H1 (cell line): ENCODE results near the gene MED17. TPM values are rescaled to one million over a fixed set of nuclear protein-coding genes. Genes with fewer than 3 reads are reported as not detected.

ENCODE experiments used
- CTCF ChIA-PET: fragments of 300-600 bp; sonication (Branson Sonifier 250); formaldehyde crosslinking; loops from one replicate; lab custom pipeline; 2021; ENCODE audit not compliant: partially characterized antibody; lab: Charles Lee
- POLR2A ChIA-PET: fragments of 300-600 bp; sonication (Branson Sonifier 250); formaldehyde crosslinking; loops from one replicate; lab custom pipeline; 2021; ENCODE audit warnings: inconsistent platforms; ENCODE audit not compliant: partially characterized antibody; lab: Charles Lee
- DNase-seq, 2 experiments: peaks; one replicate each; pipeline versions ENCODE4 v3.0.0 to v3.0.0-alpha.2; 2010 to 2022; ENCODE audit warnings: low spot score in 2 of 2, low read depth in 1 of 2, mixed read lengths in 1 of 2
- FAIRE-seq: peaks from 2 replicates; lab custom pipeline; 2011; peaks lifted over from hg19 to GRCh38; lab: Jason Lieb, UNC
- H2AFZ ChIP-seq: 2 replicates; pipeline ENCODE4 v1.8.1; 2012; ENCODE audit warnings: low read length, inconsistent platforms
- H2AK5ac ChIP-seq: 2 replicates; pipeline ENCODE4 v1.6.1; 2013; ENCODE audit warnings: low read depth, low read length
- H2BK120ac ChIP-seq: replicated peaks from 2 replicates; pipeline ENCODE3; 2013; ENCODE audit warnings: low read depth, low read length, inconsistent platforms
- H2BK12ac ChIP-seq: 2 replicates; pipeline ENCODE4 v1.6.1; 2013; ENCODE audit warnings: low read depth, low read length
- H2BK15ac ChIP-seq: 2 replicates; pipeline ENCODE4 v1.6.1; 2013; ENCODE audit warnings: low read length
- H2BK20ac ChIP-seq: 2 replicates; pipeline ENCODE4 v1.6.1; 2013; ENCODE audit warnings: low read length
- H2BK5ac ChIP-seq: 2 replicates; pipeline ENCODE4 v1.6.1; 2013; ENCODE audit warnings: low read depth, low read length
- H3K14ac ChIP-seq: 2 replicates; pipeline ENCODE4 v1.6.1; 2013; ENCODE audit warnings: inconsistent platforms; ENCODE audit not compliant: insufficient read length
- H3K18ac ChIP-seq: 2 replicates; pipeline ENCODE4 v1.6.1; 2013; ENCODE audit warnings: low read length; ENCODE audit errors: extremely low read depth
- H3K23ac ChIP-seq: 2 replicates; pipeline ENCODE4 v1.6.1; 2013; ENCODE audit warnings: inconsistent platforms; ENCODE audit not compliant: insufficient read length
- H3K23me2 ChIP-seq: 2 replicates; pipeline ENCODE4 v1.6.1; 2013; ENCODE audit warnings: low read depth, low read length
- H3K27ac ChIP-seq: 2 replicates; pipeline ENCODE4 v1.6.1; 2011; ENCODE audit warnings: low read depth, low read length, inconsistent platforms
- H3K27me3 ChIP-seq, 4 experiments: replicated peaks in 1 of 4; 1 replicate in 1 of 4; 2 replicates in 3 of 4; pipeline versions ENCODE4 v1.6.1 to v1.8.1; 2011 to 2013; ENCODE audit warnings: low read length in 3 of 4, mild to moderate bottlenecking in 3 of 4, inconsistent platforms in 2 of 4, mixed read lengths in 2 of 4, moderate library complexity in 1 of 4; ENCODE audit not compliant: control insufficient read depth in 3 of 4, insufficient read depth in 3 of 4; ENCODE audit errors: extremely low read depth in 1 of 4
- H3K36me3 ChIP-seq, 4 experiments: 2 replicates each; pipeline versions ENCODE4 v1.6.1 to v1.8.1; 2011 to 2013; ENCODE audit warnings: mild to moderate bottlenecking in 4 of 4, low read length in 3 of 4, moderate library complexity in 2 of 4, control low read depth in 1 of 4, inconsistent platforms in 1 of 4; ENCODE audit not compliant: insufficient read depth in 4 of 4, control insufficient read depth in 2 of 4
- H3K4ac ChIP-seq: replicated peaks from 2 replicates; pipeline ENCODE3; 2013; ENCODE audit warnings: low read length, low read depth, mixed read lengths, inconsistent platforms; ENCODE audit not compliant: insufficient read length
- H3K4me1 ChIP-seq, 4 experiments: replicated peaks in 1 of 4; 1 replicate in 1 of 4; 2 replicates in 3 of 4; pipeline versions ENCODE4 v1.6.1 to v1.8.1; 2011 to 2013; ENCODE audit warnings: low read length in 3 of 4, inconsistent platforms in 2 of 4, mixed read lengths in 1 of 4; ENCODE audit not compliant: insufficient read depth in 4 of 4, control insufficient read depth in 3 of 4
- H3K4me2 ChIP-seq, 2 experiments: 2 replicates each; pipeline versions ENCODE4 v1.6.1 to v1.8.1; 2011 to 2013; ENCODE audit warnings: low read depth in 2 of 2, low read length in 2 of 2, control low read depth in 1 of 2, inconsistent platforms in 1 of 2, mild to moderate bottlenecking in 1 of 2; ENCODE audit not compliant: insufficient read depth in 1 of 2
- H3K4me3 ChIP-seq, 4 experiments: fragments of 200-600, 300-600 bp in 1 of 4; sonication (generic), shearing (Covaris generic), sonication (Bioruptor Twin) in 1 of 4; 2 replicates each; pipeline versions ENCODE4 v1.5.1 to v1.8.1; 2011 to 2016; ENCODE audit warnings: low read length in 4 of 4, low read depth in 3 of 4, control low read depth in 2 of 4, inconsistent platforms in 2 of 4, mild to moderate bottlenecking in 2 of 4, mixed read lengths in 1 of 4, moderate library complexity in 1 of 4; ENCODE audit not compliant: insufficient read depth in 2 of 4; ENCODE audit errors: extremely low read depth in 1 of 4
- H3K56ac ChIP-seq: replicated peaks from 2 replicates; pipeline ENCODE3; 2013; ENCODE audit warnings: low read depth, mild to moderate bottlenecking, mixed read lengths, low read length, inconsistent platforms; ENCODE audit not compliant: insufficient read length
- H3K79me1 ChIP-seq: 2 replicates; pipeline ENCODE4 v1.6.1; 2013; ENCODE audit warnings: low read depth, low read length, control low read depth
- H3K79me2 ChIP-seq, 2 experiments: 2 replicates each; pipeline versions ENCODE4 v1.6.1 to v1.8.1; 2012 to 2013; ENCODE audit warnings: low read length in 2 of 2, mild to moderate bottlenecking in 2 of 2, inconsistent platforms in 1 of 2; ENCODE audit not compliant: insufficient read depth in 2 of 2, control insufficient read depth in 1 of 2
- H3K9ac ChIP-seq, 4 experiments: replicated peaks in 1 of 4; 1 replicate in 1 of 4; 2 replicates in 3 of 4; pipeline versions ENCODE4 v1.6.1 to v1.8.1; 2011 to 2013; ENCODE audit warnings: low read depth in 3 of 4, low read length in 3 of 4, control low read depth in 2 of 4, mild to moderate bottlenecking in 2 of 4, moderate library complexity in 2 of 4, inconsistent platforms in 1 of 4; ENCODE audit errors: extremely low read depth in 1 of 4
- H3K9me3 ChIP-seq, 2 experiments: 2 replicates each; pipeline versions ENCODE4 v1.6.1 to v1.8.1; 2012 to 2013; ENCODE audit warnings: mild to moderate bottlenecking in 2 of 2, moderate library complexity in 2 of 2, control low read depth in 1 of 2, inconsistent platforms in 1 of 2, low read depth in 1 of 2, low read length in 1 of 2, mixed read lengths in 1 of 2; ENCODE audit not compliant: insufficient read depth in 2 of 2
- H4K20me1 ChIP-seq, 2 experiments: replicated peaks in 1 of 2; 2 replicates each; pipeline versions ENCODE3 to v1.8.1; 2011 to 2013; ENCODE audit warnings: inconsistent platforms in 2 of 2, low read length in 2 of 2, mild to moderate bottlenecking in 1 of 2; ENCODE audit not compliant: insufficient read depth in 2 of 2, control insufficient read depth in 1 of 2
- H4K5ac ChIP-seq: 2 replicates; pipeline ENCODE4 v1.6.1; 2013; ENCODE audit warnings: low read length, low read depth, mixed read lengths, inconsistent platforms; ENCODE audit not compliant: insufficient read length
- H4K8ac ChIP-seq: 2 replicates; pipeline ENCODE4 v1.8.0; 2013; ENCODE audit warnings: mild to moderate bottlenecking, moderate library complexity, low read length, inconsistent platforms; ENCODE audit not compliant: insufficient read depth; ENCODE audit errors: extremely low read depth
- H4K91ac ChIP-seq: replicated peaks from 2 replicates; pipeline ENCODE3; 2013; ENCODE audit warnings: low read length, mixed read lengths, inconsistent platforms; ENCODE audit not compliant: insufficient read length
- ATF3 ChIP-seq: IDR thresholded peaks from 2 replicates; pipeline ENCODE4 v1.6.1; 2011; ENCODE audit warnings: low read depth, mild to moderate bottlenecking, low read length; ENCODE audit not compliant: insufficient read depth
- CBX5 ChIP-seq: fragments of 300-800, 300-1000 bp; sonication (generic); IDR thresholded peaks from 2 replicates; pipeline ENCODE4 v1.7.1; 2016; ENCODE audit warnings: antibody characterized with exemption, low read length, low read depth
- CREB1 ChIP-seq: IDR thresholded peaks from 2 replicates; pipeline ENCODE4 v1.6.1; 2012; ENCODE audit warnings: inconsistent platforms
- CTBP2 ChIP-seq: IDR thresholded peaks from 2 replicates; pipeline ENCODE4 v1.7.0; 2011; ENCODE audit warnings: borderline replicate concordance, mild to moderate bottlenecking, moderate library complexity, mixed read lengths, low read length; ENCODE audit not compliant: insufficient read depth, insufficient read length
- PHF8 ChIP-seq: fragments of 200-600 bp; sonication (generic); conservative IDR thresholded peaks from 2 replicates; pipeline ENCODE4 v1.7.1; 2012; ENCODE audit warnings: low read depth, mild to moderate bottlenecking, inconsistent platforms, low read length, moderate library complexity
- POLR2AphosphoS5 ChIP-seq: IDR thresholded peaks from 2 replicates; pipeline ENCODE4 v1.6.1; 2011; ENCODE audit warnings: low read depth, low read length
- RBBP5 ChIP-seq: IDR thresholded peaks from 2 replicates; pipeline ENCODE4 v1.7.1; 2012; ENCODE audit warnings: low read depth, mild to moderate bottlenecking, inconsistent platforms, low read length, moderate library complexity, borderline replicate concordance
- SP2 ChIP-seq: IDR thresholded peaks from 2 replicates; pipeline ENCODE4 v1.6.1; 2012; ENCODE audit warnings: mild to moderate bottlenecking, low read length, inconsistent platforms
- whole genome bisulfite sequencing, 2 experiments: shearing (Covaris generic) in 1 of 2; methylation state at CpG; one replicate each; pipeline versions ENCODE4 v1.1.6 to v1.1.7; 2013 to 2015; ENCODE audit warnings: low lambda C conversion rate in 2 of 2, mixed read lengths in 2 of 2, inconsistent platforms in 1 of 2, low coverage in 1 of 2, missing lambda C conversion rate in 1 of 2; ENCODE audit not compliant: insufficient replicate concordance in 2 of 2, insufficient coverage in 1 of 2, insufficient read length in 1 of 2; ENCODE audit errors: extremely low coverage in 1 of 2, missing lambda C conversion rate in 1 of 2; 5-methylcytosine and 5-hydroxymethylcytosine counted together
- polyA plus RNA-seq, 7 experiments: library from polyadenylated mRNA; depleted of rRNA in 3 of 7; stranded (reverse) in 5 of 7; unstranded in 2 of 7; fragments of >200 nt in 5 of 7; fragments of 200-250 nt in 2 of 7; gene quantifications; 1 replicate in 5 of 7; 2 replicates in 1 of 7; 4 replicates in 1 of 7; pipeline versions ENCODE4 v1.2.1 to v1.2.3, GENCODE V29; 2011 to 2013; ENCODE audit warnings: missing spikeins in 2 of 7, mixed read lengths in 2 of 7
- total RNA-seq: library from RNA; stranded (reverse); fragmentation: NEBNext Ultra II Directional; extraction: Animal tissue kit (Norgen Biotek cat#: 25700); gene quantifications from 2 replicates; pipeline ENCODE4 v1.2.1, GENCODE V29; 2021

Gene MED17
- total and polyA plus RNA-seq, 2 of the 8 experiments (the other 6 are each of a cell fraction or from before 2014, with no cell fraction given), result 8.8 to 33.7 TPM

- FAIRE-seq (no peak), DNase-seq (no peak)
- Histone ChIP-seq H4K8ac (no peak overlapping the region), H3K23me2 (no peaks in the 10 kb centered on the region), H3K4me3 (no peak overlapping the region), H4K5ac (no peak overlapping the region), H2BK15ac (no peak overlapping the region), H3K27ac (no peak overlapping the region), H2BK5ac (no peak overlapping the region), H3K4me2 (no peak overlapping the region), H3K4ac (no peak overlapping the region), H3K14ac (no peak overlapping the region), H3K9me3 (no peaks in the 10 kb centered on the region), H2BK12ac (no peak overlapping the region), H3K27me3 (no peaks in the 10 kb centered on the region), H4K91ac (no peak overlapping the region), H3K9ac (no peak overlapping the region), H2BK20ac (no peak overlapping the region), H2AK5ac (no peak overlapping the region), H3K36me3 (peaks cover 3 to 30% (median 8%) of the 10 kb centered on the region in 4 experiments; a peak in 6 of 8 replicates), H4K20me1 (peaks cover 0 to 1% of the 10 kb centered on the region in 2 experiments), H3K18ac (no peak overlapping the region), H3K79me1 (no peaks in the 10 kb centered on the region), H3K56ac (no peak overlapping the region), H2AFZ (no peak overlapping the region), H2BK120ac (no peak overlapping the region), H3K23ac (no peak overlapping the region), H3K4me1 (peaks cover 3 to 15% (median 6%) of the 10 kb centered on the region in 4 experiments), H3K79me2 (no peaks in the 10 kb centered on the region)
- TF ChIP-seq RBBP5, result no peak
- no peak for TF ChIP-seq CREB1
- TF ChIP-seq CTBP2, result no peak
- no peak for TF ChIP-seq ATF3
- TF ChIP-seq PHF8, result no peak
- no peak for TF ChIP-seq POLR2AphosphoS5
- TF ChIP-seq CBX5, result no peak
- no peak for TF ChIP-seq SP2
- ChIA-PET POLR2A (interaction anchor here (0.7 to 2.0 kb wide), 6 partner anchors 10 to 89 kb away, joined by 3 to 6 read pairs (median 4); partner anchors contain the start of genes C11orf54, MED17 and TAF1D), CTCF (interaction anchor here (0.6 to 1.0 kb wide), 6 partner anchors 16 to 1670 kb away, joined by 3 to 10 read pairs (median 4); no protein-coding TSS in a partner anchor)
- WGBS, 2 experiments, result 84% methylated on average over 4 of the region's 4 CpGs; no CpG with 5 or more reads in 1 of the 2 experiments
Measured at GRCh38 chr11:93817426-93818348, 33.6 kb downstream of the MED17 start.
